Chondrocyte (in vitro differentiated cells): ENCODE results near the gene CENPN. TPM values are rescaled to one million over a fixed set of nuclear protein-coding genes. Genes with fewer than 3 reads are reported as not detected.

Experiments used
- DNase-seq: peaks from one replicate; pipeline ENCODE4 v3.0.0; 2021; ENCODE audit warnings: mixed read lengths, low spot score
- H3K27ac Mint-ChIP-seq: one replicate; pipeline ENCODE4 v1.8.0; 2021; ENCODE audit warnings: mild to moderate bottlenecking, moderate library complexity, mixed read lengths; ENCODE audit not compliant: unreplicated experiment
- H3K27me3 Mint-ChIP-seq: 2 replicates; pipeline ENCODE4 v1.8.0; 2021; ENCODE audit warnings: low read depth, mixed read lengths
- H3K36me3 Mint-ChIP-seq: 2 replicates; pipeline ENCODE4 v1.8.0; 2021; ENCODE audit warnings: low read depth, mixed read lengths
- H3K4me1 Mint-ChIP-seq: 2 replicates; pipeline ENCODE4 v1.8.0; 2021; ENCODE audit warnings: low read depth, mild to moderate bottlenecking, mixed read lengths
- H3K4me3 Mint-ChIP-seq: one replicate; pipeline ENCODE4 v1.8.0; 2021; ENCODE audit warnings: mild to moderate bottlenecking, moderate library complexity, mixed read lengths; ENCODE audit not compliant: unreplicated experiment
- H3K9me3 Mint-ChIP-seq: 2 replicates; pipeline ENCODE4 v1.8.0; 2021; ENCODE audit warnings: low read depth, mixed read lengths
- total RNA-seq: library from RNA; stranded (reverse); gene quantifications from 3 replicates; pipeline ENCODE4 v1.2.1, GENCODE V29; 2021
- TF ChIP-seq, protein P1 (sequence below): fragments of 200-600 bp; sonication (generic); IDR thresholded peaks from 2 replicates; pipeline ENCODE4 v1.5.0; 2021; ENCODE audit warnings: antibody characterized with exemption, mild to moderate bottlenecking, moderate library complexity

Gene CENPN
- total RNA-seq, 1 donor from 2014 or later = 10.8 TPM

- no peak overlapping the region for H3K27ac Mint-ChIP-seq
- H3K4me3 Mint-ChIP-seq = no peak overlapping the region
- TF ChIP-seq, protein P1, sequence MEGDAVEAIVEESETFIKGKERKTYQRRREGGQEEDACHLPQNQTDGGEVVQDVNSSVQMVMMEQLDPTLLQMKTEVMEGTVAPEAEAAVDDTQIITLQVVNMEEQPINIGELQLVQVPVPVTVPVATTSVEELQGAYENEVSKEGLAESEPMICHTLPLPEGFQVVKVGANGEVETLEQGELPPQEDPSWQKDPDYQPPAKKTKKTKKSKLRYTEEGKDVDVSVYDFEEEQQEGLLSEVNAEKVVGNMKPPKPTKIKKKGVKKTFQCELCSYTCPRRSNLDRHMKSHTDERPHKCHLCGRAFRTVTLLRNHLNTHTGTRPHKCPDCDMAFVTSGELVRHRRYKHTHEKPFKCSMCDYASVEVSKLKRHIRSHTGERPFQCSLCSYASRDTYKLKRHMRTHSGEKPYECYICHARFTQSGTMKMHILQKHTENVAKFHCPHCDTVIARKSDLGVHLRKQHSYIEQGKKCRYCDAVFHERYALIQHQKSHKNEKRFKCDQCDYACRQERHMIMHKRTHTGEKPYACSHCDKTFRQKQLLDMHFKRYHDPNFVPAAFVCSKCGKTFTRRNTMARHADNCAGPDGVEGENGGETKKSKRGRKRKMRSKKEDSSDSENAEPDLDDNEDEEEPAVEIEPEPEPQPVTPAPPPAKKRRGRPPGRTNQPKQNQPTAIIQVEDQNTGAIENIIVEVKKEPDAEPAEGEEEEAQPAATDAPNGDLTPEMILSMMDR = no peak
- peaks cover 6% of the 10 kb centered on the region for H3K36me3 Mint-ChIP-seq
- H3K27me3 Mint-ChIP-seq = no peaks in the 10 kb centered on the region
- H3K4me1 Mint-ChIP-seq = peaks cover 9% of the 10 kb centered on the region
- no peak for DNase-seq
- H3K9me3 Mint-ChIP-seq = no peaks in the 10 kb centered on the region
These were observed 38.5 kb upstream of the CENPN start for GRCh38 chr16:80968386-80969113.

DNA sequence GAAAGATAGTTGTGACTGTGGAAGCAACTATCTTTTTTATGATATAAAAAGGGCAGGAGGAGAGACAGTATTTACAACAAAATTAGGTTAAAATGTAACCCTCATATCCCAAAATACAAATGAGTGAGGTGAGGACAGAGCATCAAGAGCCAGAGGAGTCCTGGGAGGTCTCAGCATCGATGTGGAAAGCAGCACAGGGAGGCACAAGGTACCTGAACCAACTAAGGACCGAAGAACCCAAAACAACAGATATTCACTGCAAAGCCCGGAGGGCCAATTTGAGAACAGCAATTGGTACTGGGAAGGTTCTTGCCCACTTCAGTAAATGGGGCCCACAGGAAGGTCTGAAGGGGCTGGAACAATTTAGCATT lies 37.9 kb upstream of the CENPN start:
- no peak overlapping the region for H3K4me3 Mint-ChIP-seq
- H3K27ac Mint-ChIP-seq = no peak overlapping the region
- H3K4me1 Mint-ChIP-seq = peaks cover 9% of the 10 kb centered on the region
- peaks cover 9% of the 10 kb centered on the region for H3K36me3 Mint-ChIP-seq
- DNase-seq = no peak
- no peaks in the 10 kb centered on the region for H3K27me3 Mint-ChIP-seq
- TF ChIP-seq, protein P1 = no peak
- no peaks in the 10 kb centered on the region for H3K9me3 Mint-ChIP-seq

DNA sequence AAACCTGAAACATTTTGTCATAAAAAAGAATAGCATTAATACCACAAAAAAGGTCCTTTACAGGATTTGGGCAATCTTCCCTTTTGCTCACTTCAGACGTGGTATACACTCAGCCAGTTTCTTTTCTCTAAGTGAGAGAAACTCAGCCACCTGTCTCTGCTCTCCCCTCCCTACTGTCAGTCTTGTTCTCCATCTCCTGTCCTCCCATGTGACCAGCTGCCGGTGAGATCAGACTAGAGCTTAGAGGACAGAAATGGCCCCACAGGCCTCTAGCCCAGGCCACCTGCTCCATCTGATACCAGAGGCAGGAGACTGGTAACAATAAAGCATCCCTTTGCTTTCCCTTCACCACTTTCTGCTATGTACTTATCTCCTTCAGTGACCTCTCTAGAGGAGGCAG lies 35.2 kb upstream of the CENPN start:
- Mint-ChIP-seq H3K27ac (no peak overlapping the region), H3K9me3 (no peaks in the 10 kb centered on the region), H3K36me3 (peaks cover 16% of the 10 kb centered on the region), H3K4me1 (peaks cover 9% of the 10 kb centered on the region), H3K27me3 (no peaks in the 10 kb centered on the region), H3K4me3 (no peak overlapping the region)
- TF ChIP-seq, protein P1 = no peak
- DNase-seq = no peak

- no peak for DNase-seq
- H3K9me3 Mint-ChIP-seq = no peaks in the 10 kb centered on the region
- H3K36me3 Mint-ChIP-seq = peaks cover 16% of the 10 kb centered on the region
- H3K27me3 Mint-ChIP-seq = no peaks in the 10 kb centered on the region
- no peak overlapping the region for H3K27ac Mint-ChIP-seq
- TF ChIP-seq, protein P1 = no peak
- H3K4me1 Mint-ChIP-seq = peaks cover 9% of the 10 kb centered on the region
- no peak overlapping the region for H3K4me3 Mint-ChIP-seq
These were observed 34.4 kb upstream of the CENPN start for GRCh38 chr16:80972611-80973010.

DNA sequence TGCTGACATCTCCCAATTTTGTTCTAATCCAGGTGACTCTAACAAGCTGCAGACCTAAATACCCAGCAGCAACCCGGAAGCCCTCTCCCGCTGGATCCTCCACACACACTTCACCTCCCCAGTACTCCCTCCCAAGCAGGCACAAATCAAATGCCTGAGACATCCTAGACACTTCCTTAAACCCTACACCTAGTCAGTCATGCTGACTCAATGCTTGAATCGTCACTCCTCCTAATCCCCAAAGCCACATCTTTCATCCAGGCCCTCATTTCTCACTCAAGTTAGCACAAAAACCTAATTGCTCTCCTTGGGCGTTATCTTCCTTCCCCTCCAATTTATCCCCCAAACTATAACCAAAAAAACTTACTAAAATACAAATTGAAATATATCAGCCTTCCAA lies 33.0 kb upstream of the CENPN start:
- Mint-ChIP-seq H3K27me3 (no peaks in the 10 kb centered on the region), H3K4me3 (no peak overlapping the region), H3K27ac (no peak overlapping the region), H3K36me3 (peaks cover 12% of the 10 kb centered on the region), H3K4me1 (peaks cover 4% of the 10 kb centered on the region), H3K9me3 (no peaks in the 10 kb centered on the region)
- TF ChIP-seq, protein P1 = no peak
- DNase-seq = no peak
